ENCODE measurements around the gene SH3RF1.

The SH3RF1 gene

DNA sequence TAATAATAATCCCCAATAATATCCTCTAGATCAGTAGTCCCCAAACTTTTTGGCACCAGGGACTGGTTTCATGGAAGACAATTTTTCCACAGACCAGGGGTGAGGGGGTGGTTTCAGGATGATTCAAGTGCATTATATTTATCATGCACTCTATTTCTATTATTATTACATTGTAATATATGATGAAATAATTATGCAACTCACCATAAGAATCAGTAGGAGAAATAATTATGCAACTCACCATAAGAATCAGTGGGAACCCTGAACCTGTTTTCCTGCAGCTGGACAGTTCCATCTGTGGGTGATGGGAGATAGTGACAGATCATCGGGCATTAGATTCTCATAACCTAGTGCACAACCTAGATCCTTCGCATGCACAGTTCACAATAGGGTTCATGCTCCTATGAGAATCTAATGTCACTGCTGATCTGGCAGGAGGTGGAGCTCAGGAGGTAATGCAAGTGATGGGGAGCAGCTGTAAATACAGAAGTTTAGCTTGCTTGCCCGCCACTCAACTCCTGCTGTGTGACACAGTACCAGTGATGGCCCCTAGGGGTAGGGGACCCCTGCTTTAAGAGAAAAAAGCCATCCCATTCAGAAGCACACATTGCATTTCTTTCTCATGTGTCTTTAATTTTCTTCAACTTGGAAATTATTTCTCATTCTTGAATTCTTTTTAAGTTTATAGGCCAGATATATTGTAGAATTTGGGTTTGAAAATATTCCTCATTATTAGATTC, 16.0 kb upstream of the SH3RF1 start:
- no peak overlapping the region for H3K4me2 ChIP-seq
- no peaks in the 10 kb centered on the region for H3K27me3 ChIP-seq (ENCODE audit: insufficient read depth, low read depth)
- H3K4me3 ChIP-seq (IDR thresholded peaks at IDR 0.05; ENCODE audit: insufficient read depth, low read depth, low read length), result no peak overlapping the region
- TF ChIP-seq, protein P1, sequence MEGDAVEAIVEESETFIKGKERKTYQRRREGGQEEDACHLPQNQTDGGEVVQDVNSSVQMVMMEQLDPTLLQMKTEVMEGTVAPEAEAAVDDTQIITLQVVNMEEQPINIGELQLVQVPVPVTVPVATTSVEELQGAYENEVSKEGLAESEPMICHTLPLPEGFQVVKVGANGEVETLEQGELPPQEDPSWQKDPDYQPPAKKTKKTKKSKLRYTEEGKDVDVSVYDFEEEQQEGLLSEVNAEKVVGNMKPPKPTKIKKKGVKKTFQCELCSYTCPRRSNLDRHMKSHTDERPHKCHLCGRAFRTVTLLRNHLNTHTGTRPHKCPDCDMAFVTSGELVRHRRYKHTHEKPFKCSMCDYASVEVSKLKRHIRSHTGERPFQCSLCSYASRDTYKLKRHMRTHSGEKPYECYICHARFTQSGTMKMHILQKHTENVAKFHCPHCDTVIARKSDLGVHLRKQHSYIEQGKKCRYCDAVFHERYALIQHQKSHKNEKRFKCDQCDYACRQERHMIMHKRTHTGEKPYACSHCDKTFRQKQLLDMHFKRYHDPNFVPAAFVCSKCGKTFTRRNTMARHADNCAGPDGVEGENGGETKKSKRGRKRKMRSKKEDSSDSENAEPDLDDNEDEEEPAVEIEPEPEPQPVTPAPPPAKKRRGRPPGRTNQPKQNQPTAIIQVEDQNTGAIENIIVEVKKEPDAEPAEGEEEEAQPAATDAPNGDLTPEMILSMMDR (conservative IDR thresholded peaks at IDR 0.05; ENCODE audit: low read depth, low read length), result no peak
- no peaks in the 10 kb centered on the region for H3K4me1 ChIP-seq (ENCODE audit: low read depth, poor library complexity, severe bottlenecking)
- H3K9ac ChIP-seq, result no peak overlapping the region
- no peaks in the 10 kb centered on the region for H3K79me2 ChIP-seq (ENCODE audit: insufficient read depth, low read depth)
- H3K27ac ChIP-seq, result no peak overlapping the region
- H2AFZ ChIP-seq (ENCODE audit: low read depth), result no peak overlapping the region
- no peaks in the 10 kb centered on the region for H4K20me1 ChIP-seq (ENCODE audit: insufficient read depth)
- no peaks in the 10 kb centered on the region for H3K36me3 ChIP-seq (ENCODE audit: insufficient read depth)

DNA sequence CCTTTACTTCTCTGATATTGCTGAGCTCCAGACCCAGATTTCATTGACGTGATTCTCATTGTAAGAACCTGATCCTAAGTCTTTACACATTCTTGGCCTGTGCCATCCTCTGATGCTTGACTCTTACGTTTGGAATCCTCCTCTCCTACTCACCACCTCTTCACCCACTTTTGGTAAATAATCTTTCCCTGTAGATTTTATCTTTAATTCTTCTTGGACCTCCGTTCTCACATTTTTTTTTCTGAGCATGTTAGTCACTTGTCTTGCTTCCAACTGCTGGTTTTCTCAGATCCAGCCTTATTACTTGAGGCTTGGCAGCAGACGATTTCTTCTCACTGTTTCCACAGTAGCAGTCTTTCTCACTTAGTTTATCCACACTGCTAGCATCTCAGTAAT, 12.4 kb upstream of the SH3RF1 start:
- no peaks in the 10 kb centered on the region for H3K27me3 ChIP-seq (ENCODE audit: insufficient read depth, low read depth)
- no peak overlapping the region for H3K4me3 ChIP-seq (IDR thresholded peaks at IDR 0.05; ENCODE audit: insufficient read depth, low read depth, low read length)
- H3K79me2 ChIP-seq (ENCODE audit: insufficient read depth, low read depth), result no peaks in the 10 kb centered on the region
- H3K9ac ChIP-seq, result no peak overlapping the region
- H4K20me1 ChIP-seq (ENCODE audit: insufficient read depth), result no peaks in the 10 kb centered on the region
- H2AFZ ChIP-seq (ENCODE audit: low read depth), result no peak overlapping the region
- no peaks in the 10 kb centered on the region for H3K4me1 ChIP-seq (ENCODE audit: low read depth, poor library complexity, severe bottlenecking)
- no peak overlapping the region for H3K27ac ChIP-seq
- no peaks in the 10 kb centered on the region for H3K36me3 ChIP-seq (ENCODE audit: insufficient read depth)
- TF ChIP-seq, protein P1 (conservative IDR thresholded peaks at IDR 0.05; ENCODE audit: low read depth, low read length), result no peak
- no peak overlapping the region for H3K4me2 ChIP-seq

DNA sequence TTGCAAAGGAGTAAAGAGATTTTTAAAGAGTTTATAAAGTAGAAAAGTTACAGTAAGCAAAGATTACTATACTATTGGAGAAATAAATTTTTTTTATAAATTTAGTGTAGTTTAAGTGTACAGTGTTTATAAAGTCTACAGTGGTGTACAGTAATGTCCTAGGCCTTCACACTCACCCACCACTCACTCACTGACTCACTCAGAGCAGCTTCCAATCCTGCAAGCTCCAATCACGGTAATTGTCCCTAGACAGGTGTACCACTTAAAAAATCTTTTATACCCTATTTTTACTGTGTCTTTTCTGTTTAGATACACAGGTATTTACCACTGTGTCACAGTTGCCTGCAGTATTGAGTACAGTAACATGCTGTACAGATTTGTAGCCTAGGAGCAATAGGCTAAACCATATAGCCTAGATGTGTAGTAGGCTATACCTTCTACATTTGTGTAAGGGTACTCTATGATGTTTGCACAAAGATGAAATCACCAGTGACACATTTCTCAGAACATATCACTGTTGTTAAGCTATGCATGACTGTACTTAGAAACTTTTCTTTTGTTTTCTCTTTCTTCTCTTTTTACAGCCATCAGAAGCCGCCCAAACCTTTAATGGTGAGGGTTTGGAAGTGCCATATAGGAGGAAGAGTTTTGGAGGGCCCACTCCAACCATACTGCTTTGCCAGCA, 11.8 kb upstream of the SH3RF1 start:
- H3K4me3 ChIP-seq (IDR thresholded peaks at IDR 0.05; ENCODE audit: insufficient read depth, low read depth, low read length), result no peak overlapping the region
- H3K27ac ChIP-seq, result no peak overlapping the region
- TF ChIP-seq, protein P1 (conservative IDR thresholded peaks at IDR 0.05; ENCODE audit: low read depth, low read length), result no peak
- H3K27me3 ChIP-seq (ENCODE audit: insufficient read depth, low read depth), result no peaks in the 10 kb centered on the region
- no peak overlapping the region for H3K4me2 ChIP-seq
- H4K20me1 ChIP-seq (ENCODE audit: insufficient read depth), result no peaks in the 10 kb centered on the region
- H3K79me2 ChIP-seq (ENCODE audit: insufficient read depth, low read depth), result no peaks in the 10 kb centered on the region
- no peaks in the 10 kb centered on the region for H3K36me3 ChIP-seq (ENCODE audit: insufficient read depth)
- H3K4me1 ChIP-seq (ENCODE audit: low read depth, poor library complexity, severe bottlenecking), result no peaks in the 10 kb centered on the region
- no peak overlapping the region for H3K9ac ChIP-seq
- H2AFZ ChIP-seq (ENCODE audit: low read depth), result no peak overlapping the region

DNA sequence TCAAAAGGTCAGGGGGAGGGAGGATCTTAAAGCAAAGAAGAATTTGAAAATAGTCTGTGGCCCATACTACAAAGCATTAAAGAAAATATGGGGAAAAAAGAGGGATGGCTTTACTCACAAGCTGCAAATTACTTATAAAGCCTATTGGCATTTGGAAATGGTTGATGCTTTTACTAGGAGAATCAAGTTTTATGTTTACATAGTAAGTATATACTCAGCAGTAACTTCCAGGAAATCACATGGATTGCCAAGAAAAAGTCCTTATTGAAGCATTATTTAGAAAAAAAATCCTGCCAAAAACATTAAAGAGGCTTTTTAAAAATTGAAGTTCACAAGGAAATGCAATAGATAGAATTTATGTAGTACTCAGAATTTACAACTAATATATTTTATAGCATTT, 8.4 kb upstream of the SH3RF1 start:
- H3K27ac ChIP-seq, result no peak overlapping the region
- H3K36me3 ChIP-seq (ENCODE audit: insufficient read depth), result no peaks in the 10 kb centered on the region
- no peaks in the 10 kb centered on the region for H3K79me2 ChIP-seq (ENCODE audit: insufficient read depth, low read depth)
- no peak overlapping the region for H3K4me2 ChIP-seq
- no peak overlapping the region for H3K9ac ChIP-seq
- H2AFZ ChIP-seq (ENCODE audit: low read depth), result no peak overlapping the region
- H3K4me1 ChIP-seq (ENCODE audit: low read depth, poor library complexity, severe bottlenecking), result no peaks in the 10 kb centered on the region
- no peak overlapping the region for H3K4me3 ChIP-seq (IDR thresholded peaks at IDR 0.05; ENCODE audit: insufficient read depth, low read depth, low read length)
- TF ChIP-seq, protein P1 (conservative IDR thresholded peaks at IDR 0.05; ENCODE audit: low read depth, low read length), result no peak
- no peaks in the 10 kb centered on the region for H4K20me1 ChIP-seq (ENCODE audit: insufficient read depth)
- no peaks in the 10 kb centered on the region for H3K27me3 ChIP-seq (ENCODE audit: insufficient read depth, low read depth)
